IPS-15b (cell line): Measurements from ENCODE around the gene HELZ.
"Not testable (repeated sequence)": the region's sequence is repeated elsewhere in the genome, so short reads cannot be mapped to it uniquely, and the experiment has no call there.

Experiments used
- H3K27me3 ChIP-seq: one replicate; pipeline ENCODE4 v1.6.1; 2013; ENCODE audit warnings: low read length; ENCODE audit not compliant: control insufficient read depth, insufficient read depth
- H3K36me3 ChIP-seq: one replicate; pipeline ENCODE4 v1.6.1; 2013; ENCODE audit warnings: low read length; ENCODE audit not compliant: control insufficient read depth, insufficient read depth
- H3K4me1 ChIP-seq: one replicate; pipeline ENCODE4 v1.6.1; 2013; ENCODE audit warnings: mild to moderate bottlenecking, low read length; ENCODE audit not compliant: control insufficient read depth, insufficient read depth
- H3K4me3 ChIP-seq: one replicate; pipeline ENCODE4 v1.5.1; 2013; ENCODE audit warnings: low read depth, low read length
- H3K9ac ChIP-seq: one replicate; pipeline ENCODE4 v1.6.1; 2013; ENCODE audit warnings: low read depth, mild to moderate bottlenecking, low read length
- H3K9me3 ChIP-seq: one replicate; pipeline ENCODE4 v1.6.1; 2013; ENCODE audit warnings: mild to moderate bottlenecking, low read length; ENCODE audit not compliant: control insufficient read depth, insufficient read depth

HELZ gene

GRCh38 chr17:67107811-67108775 is 136.9 kb downstream of the HELZ start:
- H3K36me3 ChIP-seq, result peaks cover 3% of the 10 kb centered on the region
- H3K9me3 ChIP-seq, result no peaks in the 10 kb centered on the region
- H3K9ac ChIP-seq, result no peak overlapping the region
- no peaks in the 10 kb centered on the region for H3K27me3 ChIP-seq
- no peaks in the 10 kb centered on the region for H3K4me1 ChIP-seq
- no peak overlapping the region for H3K4me3 ChIP-seq

GRCh38 chr17:67107171-67107570 is 137.8 kb downstream of the HELZ start:
- Histone ChIP-seq H3K9ac (no peak overlapping the region), H3K4me1 (no peaks in the 10 kb centered on the region), H3K36me3 (peaks cover 3% of the 10 kb centered on the region), H3K4me3 (no peak overlapping the region), H3K9me3 (no peaks in the 10 kb centered on the region), H3K27me3 (no peaks in the 10 kb centered on the region)

DNA sequence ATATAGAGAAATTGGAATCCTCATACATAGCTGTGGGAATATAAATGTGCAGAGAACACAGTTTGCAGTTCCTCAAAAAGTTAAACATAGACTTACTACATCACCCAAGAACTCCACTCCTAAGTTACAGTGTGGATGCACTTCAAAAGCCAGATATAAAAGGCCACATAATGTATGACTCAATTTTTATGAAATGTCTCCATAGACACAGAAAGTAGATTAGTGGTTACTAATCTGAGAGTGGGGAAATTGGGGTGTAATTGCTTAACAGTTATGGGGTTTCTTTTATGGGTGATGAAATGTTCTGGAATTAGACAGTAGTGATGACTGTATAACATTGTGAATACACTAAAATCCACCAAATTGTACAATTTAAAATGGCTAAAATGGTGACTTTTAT is 139.8 kb downstream of the HELZ start:
- Histone ChIP-seq H3K4me1 (no peaks in the 10 kb centered on the region), H3K9ac (no peak overlapping the region), H3K9me3 (no peaks in the 10 kb centered on the region), H3K36me3 (peaks cover 3% of the 10 kb centered on the region), H3K4me3 (no peak overlapping the region), H3K27me3 (no peaks in the 10 kb centered on the region)

GRCh38 chr17:67104641-67105040 is 140.4 kb downstream of the HELZ start:
- H3K27me3 ChIP-seq, H3K4me3 ChIP-seq, H3K9me3 ChIP-seq, H3K36me3 ChIP-seq, H3K4me1 ChIP-seq, H3K9ac ChIP-seq: not testable (repeated sequence)

- Histone ChIP-seq H3K27me3 (no peaks in the 10 kb centered on the region), H3K36me3 (no peaks in the 10 kb centered on the region), H3K9ac (no peak overlapping the region), H3K4me3 (no peak overlapping the region), H3K9me3 (no peaks in the 10 kb centered on the region), H3K4me1 (no peaks in the 10 kb centered on the region)
Observed at GRCh38 chr17:67098006-67098405, 147.0 kb downstream of the HELZ start.

DNA sequence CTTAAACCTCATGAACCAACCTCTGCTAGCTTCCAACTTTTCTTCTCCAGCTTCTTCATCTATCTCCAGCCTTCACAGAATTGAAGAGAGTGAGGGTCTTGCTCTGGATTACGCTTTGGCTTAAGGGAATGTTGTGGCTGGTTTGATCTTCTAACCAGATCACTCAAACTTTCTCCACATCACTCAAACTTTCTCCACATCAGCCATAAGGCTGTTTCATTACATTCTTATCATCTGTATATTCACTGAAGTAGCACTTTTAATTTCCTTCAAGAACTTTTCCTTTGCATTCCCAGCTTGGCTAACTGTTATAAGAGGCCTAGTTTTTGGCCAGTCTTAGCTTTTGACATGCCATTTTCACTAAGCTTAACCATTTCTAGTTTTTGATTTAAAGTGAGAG is 148.4 kb downstream of the HELZ start:
- Histone ChIP-seq H3K36me3 (no peaks in the 10 kb centered on the region), H3K9me3 (no peaks in the 10 kb centered on the region), H3K27me3 (no peaks in the 10 kb centered on the region), H3K4me1 (no peaks in the 10 kb centered on the region), H3K4me3 (no peak overlapping the region), H3K9ac (no peak overlapping the region)

- Histone ChIP-seq H3K27me3 (no peaks in the 10 kb centered on the region), H3K4me3 (no peak overlapping the region), H3K36me3 (no peaks in the 10 kb centered on the region), H3K4me1 (no peaks in the 10 kb centered on the region), H3K9ac (no peak overlapping the region), H3K9me3 (no peaks in the 10 kb centered on the region)
Observed at GRCh38 chr17:67095803-67096202, 149.2 kb downstream of the HELZ start.

- not testable (repeated sequence) for H3K4me3 ChIP-seq, H3K27me3 ChIP-seq, H3K36me3 ChIP-seq, H3K4me1 ChIP-seq, H3K9ac ChIP-seq, H3K9me3 ChIP-seq
Observed at GRCh38 chr17:67095291-67095690, 149.7 kb downstream of the HELZ start.

DNA sequence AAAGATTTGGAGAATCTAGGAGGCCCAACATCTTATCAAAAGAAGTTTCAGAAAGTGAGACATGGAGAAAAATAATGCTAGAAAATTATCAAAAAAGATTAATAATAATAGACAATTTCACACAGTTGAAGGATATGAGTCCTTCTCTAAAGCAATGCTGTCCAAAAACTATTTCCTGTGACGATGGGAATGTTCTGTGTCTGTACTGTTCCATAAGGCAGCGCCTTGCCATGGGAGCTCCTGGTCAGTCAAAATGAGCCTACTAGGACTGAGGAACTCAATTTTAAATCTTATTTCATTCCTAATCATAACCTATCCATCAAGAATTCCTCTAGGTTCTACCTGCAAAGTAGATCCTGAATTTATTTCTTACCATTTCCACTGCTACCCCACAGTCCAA is 151.6 kb downstream of the HELZ start:
- H3K27me3 ChIP-seq, result no peaks in the 10 kb centered on the region
- no peaks in the 10 kb centered on the region for H3K4me1 ChIP-seq
- no peak overlapping the region for H3K9ac ChIP-seq
- no peaks in the 10 kb centered on the region for H3K36me3 ChIP-seq
- no peak overlapping the region for H3K4me3 ChIP-seq
- no peaks in the 10 kb centered on the region for H3K9me3 ChIP-seq

DNA sequence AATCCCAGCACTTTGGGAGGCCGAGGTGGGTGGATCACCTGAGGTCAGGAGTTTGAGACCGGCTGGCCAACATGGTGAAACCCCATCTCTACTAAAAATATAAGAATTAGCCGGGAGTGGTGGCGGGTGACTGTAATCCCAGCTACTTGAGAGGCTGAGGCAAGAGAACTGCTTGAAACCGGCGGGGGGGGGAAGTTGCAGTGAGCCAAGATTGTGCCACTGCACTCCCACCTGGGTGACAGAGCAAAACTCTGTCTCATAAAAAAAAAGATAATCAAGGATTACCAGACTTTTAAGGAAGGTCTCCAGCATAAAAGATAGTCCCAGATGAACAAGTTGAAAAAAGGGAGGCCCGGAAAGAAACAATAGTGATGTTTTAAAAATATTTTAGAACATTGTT is 152.3 kb downstream of the HELZ start:
- not testable (repeated sequence) for H3K27me3 ChIP-seq, H3K36me3 ChIP-seq, H3K4me3 ChIP-seq, H3K9ac ChIP-seq, H3K4me1 ChIP-seq, H3K9me3 ChIP-seq

GRCh38 chr17:67092291-67092690 is 152.7 kb downstream of the HELZ start:
- Histone ChIP-seq H3K4me3 (no peak overlapping the region), H3K36me3 (no peaks in the 10 kb centered on the region), H3K9ac (no peak overlapping the region), H3K9me3 (no peaks in the 10 kb centered on the region), H3K27me3 (no peaks in the 10 kb centered on the region), H3K4me1 (no peaks in the 10 kb centered on the region)

DNA sequence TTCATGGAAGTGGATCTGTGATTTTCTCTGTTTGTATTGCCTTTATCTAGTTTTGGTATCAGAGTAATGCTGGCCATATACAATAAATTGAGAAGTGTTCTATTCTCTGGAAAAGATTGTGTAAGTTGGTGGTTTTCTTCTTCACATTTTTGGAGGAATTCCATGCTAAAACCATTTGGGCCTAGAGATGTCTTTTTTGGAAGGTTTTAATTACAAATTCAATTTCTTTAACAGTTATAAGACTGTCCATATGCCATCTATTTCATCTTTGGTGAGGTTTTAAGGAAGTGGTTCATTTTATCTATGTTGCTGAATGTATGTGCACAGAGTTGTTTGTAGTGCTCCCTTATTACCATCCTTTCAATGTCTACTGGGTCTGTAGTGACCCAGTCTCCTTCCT is 154.7 kb downstream of the HELZ start:
- no peak overlapping the region for H3K4me3 ChIP-seq
- H3K4me1 ChIP-seq, result no peaks in the 10 kb centered on the region
- H3K36me3 ChIP-seq, result no peaks in the 10 kb centered on the region

More for the DNA sequence above, 154.7 kb downstream of the HELZ start:
- no peak overlapping the region for H3K9ac ChIP-seq
- H3K27me3 ChIP-seq, result no peaks in the 10 kb centered on the region
- H3K9me3 ChIP-seq, result no peaks in the 10 kb centered on the region
